Iris pigment epithelial cell (primary cell): ENCODE data around the gene ZNF668.

ENCODE experiments used
- DNase-seq: peaks from one replicate; pipeline ENCODE4 v3.0.0-alpha.2; 2011; ENCODE audit warnings: low read depth

Gene ZNF668

GRCh38 chr16:31081428-31082351 lies 7.7 kb upstream of the ZNF668 start:
- DNase-seq = no peak

- no peak for DNase-seq
Measured at GRCh38 chr16:31080756-31081419, 6.8 kb upstream of the ZNF668 start.

GRCh38 chr16:31080035-31080629 lies 6.1 kb upstream of the ZNF668 start:
- DNase-seq = no peak

GRCh38 chr16:31079342-31079944 lies 5.4 kb upstream of the ZNF668 start:
- DNase-seq = no peak

GRCh38 chr16:31078597-31079341 lies 4.7 kb upstream of the ZNF668 start:
- DNase-seq = no peak

- DNase-seq = no peak
Measured at GRCh38 chr16:31077592-31078396, 3.8 kb upstream of the ZNF668 start.

- DNase-seq = no peak
Measured at GRCh38 chr16:31077024-31077423, 3.0 kb upstream of the ZNF668 start.

GRCh38 chr16:31076319-31076718 lies 2.3 kb upstream of the ZNF668 start:
- no peak for DNase-seq

GRCh38 chr16:31074814-31075183 lies 759 bp upstream of the ZNF668 start:
- DNase-seq = peak; percentile 46

- DNase-seq = peak; percentile 95
Measured at GRCh38 chr16:31073142-31073969, 684 bp downstream of the ZNF668 start.

- DNase-seq = peak; percentile 68
Measured at GRCh38 chr16:31072540-31073141, 1.4 kb downstream of the ZNF668 start.

- peak; percentile 86 for DNase-seq
Measured at GRCh38 chr16:31071861-31072260, 2.2 kb downstream of the ZNF668 start.

- DNase-seq = no peak
Measured at GRCh38 chr16:31067342-31067741, 6.7 kb downstream of the ZNF668 start.

- peak; percentile 95 for DNase-seq
Measured at GRCh38 chr16:31064882-31065461, 9.1 kb downstream of the ZNF668 start.

- DNase-seq = no peak
Measured at GRCh38 chr16:31063843-31064611, 10.0 kb downstream of the ZNF668 start.

GRCh38 chr16:31063495-31063842 lies 10.6 kb downstream of the ZNF668 start:
- no peak for DNase-seq

GRCh38 chr16:31061813-31062440 lies 12.1 kb downstream of the ZNF668 start:
- no peak for DNase-seq
